Measurements from ENCODE around the gene MAGEB1. TPM values are rescaled to one million over a fixed set of nuclear protein-coding genes. Genes with fewer than 3 reads are reported as not detected.

The MAGEB1 gene
- total RNA-seq, 1 donor, result not detected

- no peak for TF ChIP-seq CTCF (IDR thresholded peaks at IDR 0.05; ENCODE audit: insufficient read depth, low read length)
- H3K4me3 ChIP-seq (ENCODE audit: low read depth, low read length), result no peak overlapping the region
- no peak for DNase-seq (ENCODE audit: low read depth)
Observed at GRCh38 chrX:30224536-30224935, 22.4 kb upstream of the MAGEB1 start.

- no peak for DNase-seq (ENCODE audit: low read depth)
- no peak overlapping the region for H3K4me3 ChIP-seq (ENCODE audit: low read depth, low read length)
- TF ChIP-seq CTCF (IDR thresholded peaks at IDR 0.05; ENCODE audit: insufficient read depth, low read length), result no peak
Observed at GRCh38 chrX:30228526-30228925, 18.4 kb upstream of the MAGEB1 start.

GRCh38 chrX:30230395-30230794, 16.6 kb upstream of the MAGEB1 start, which contains the start of gene MAGEB3:
TSS of gene MAGEB3 (plus strand) at chrX:30230657. CDS start at chrX:30235925, 5,268 bp downstream.
- TF ChIP-seq CTCF (IDR thresholded peaks at IDR 0.05; ENCODE audit: insufficient read depth, low read length), result no peak
- DNase-seq (ENCODE audit: low read depth), result no peak
- H3K4me3 ChIP-seq (ENCODE audit: low read depth, low read length), result no peak within 1 kb of the TSS

- no peak within 1 kb of the TSS for H3K4me3 ChIP-seq (ENCODE audit: low read depth, low read length)
- DNase-seq (ENCODE audit: low read depth), result no peak
- no peak for TF ChIP-seq CTCF (IDR thresholded peaks at IDR 0.05; ENCODE audit: insufficient read depth, low read length)
Observed at GRCh38 chrX:30241724-30242415, 5.1 kb upstream of the MAGEB1 start, which contains the start of gene MAGEB4. TSS of gene MAGEB4 (plus strand) at chrX:30242000. CDS start at chrX:30242136, 136 bp downstream.

GRCh38 chrX:30248854-30249253, 1.9 kb downstream of the MAGEB1 start:
- TF ChIP-seq CTCF (IDR thresholded peaks at IDR 0.05; ENCODE audit: insufficient read depth, low read length), result no peak
- no peak for DNase-seq (ENCODE audit: low read depth)
- no peak overlapping the region for H3K4me3 ChIP-seq (ENCODE audit: low read depth, low read length)

GRCh38 chrX:30253257-30253656, 6.3 kb downstream of the MAGEB1 start:
- no peak for TF ChIP-seq CTCF (IDR thresholded peaks at IDR 0.05; ENCODE audit: insufficient read depth, low read length)
- no peak for DNase-seq (ENCODE audit: low read depth)

GRCh38 chrX:30259927-30260326, 13.0 kb downstream of the MAGEB1 start:
- H3K4me3 ChIP-seq (ENCODE audit: low read depth, low read length), result no peak overlapping the region
- TF ChIP-seq CTCF (IDR thresholded peaks at IDR 0.05; ENCODE audit: insufficient read depth, low read length), result no peak
- no peak for DNase-seq (ENCODE audit: low read depth)

More at GRCh38 chrX:30253257-30253656, 6.3 kb downstream of the MAGEB1 start:
- no peak overlapping the region for H3K4me3 ChIP-seq (ENCODE audit: low read depth, low read length)
